ENCODE measurements around the gene HGFAC.
"Not testable (repeated sequence)": the region's sequence is repeated elsewhere in the genome, so short reads cannot be mapped to it uniquely, and the experiment has no call there.

The HGFAC gene

GRCh38 chr4:3449574-3450534, 8.1 kb downstream of the HGFAC start:
- DNase-seq (ENCODE audit: low read depth), result no peak
- no peak overlapping the region for H3K4me3 ChIP-seq (ENCODE audit: low read length)
- no peak for TF ChIP-seq CTCF (conservative IDR thresholded peaks at IDR 0.05; ENCODE audit: low read length)

- no peak for TF ChIP-seq CTCF (conservative IDR thresholded peaks at IDR 0.05; ENCODE audit: low read length)
- H3K4me3 ChIP-seq (ENCODE audit: low read length), result no peak overlapping the region
- DNase-seq (ENCODE audit: low read depth), result no peak
These were observed 8.9 kb downstream of the HGFAC start for GRCh38 chr4:3450643-3451042.

- no peak for TF ChIP-seq CTCF (conservative IDR thresholded peaks at IDR 0.05; ENCODE audit: low read length)
- DNase-seq (ENCODE audit: low read depth), result peak; percentile 59
- no peak overlapping the region for H3K4me3 ChIP-seq (ENCODE audit: low read length)
These were observed 10.2 kb downstream of the HGFAC start for GRCh38 chr4:3451956-3452355.

- no peak for DNase-seq (ENCODE audit: low read depth)
- peak; percentile 18; the same call in 1 of the 2 replicates for TF ChIP-seq CTCF (conservative IDR thresholded peaks at IDR 0.05; ENCODE audit: low read length)
- H3K4me3 ChIP-seq (ENCODE audit: low read length), result no peak overlapping the region
These were observed 10.6 kb downstream of the HGFAC start for GRCh38 chr4:3452376-3452775.

GRCh38 chr4:3455596-3455995, 13.8 kb downstream of the HGFAC start:
- DNase-seq (ENCODE audit: low read depth); H3K4me3 ChIP-seq (ENCODE audit: low read length): not testable (repeated sequence)

- no peak overlapping the region for H3K4me3 ChIP-seq (ENCODE audit: low read length)
- TF ChIP-seq CTCF (conservative IDR thresholded peaks at IDR 0.05; ENCODE audit: low read length), result no peak
- DNase-seq (ENCODE audit: low read depth), result peak; percentile 10
These were observed 16.6 kb downstream of the HGFAC start for GRCh38 chr4:3458371-3458770.

- H3K4me3 ChIP-seq (ENCODE audit: low read length); DNase-seq (ENCODE audit: low read depth): not testable (repeated sequence)
These were observed 17.4 kb downstream of the HGFAC start for GRCh38 chr4:3459156-3459555.

GRCh38 chr4:3460926-3461325, 19.2 kb downstream of the HGFAC start:
- DNase-seq (ENCODE audit: low read depth), result no peak
- H3K4me3 ChIP-seq (ENCODE audit: low read length), result no peak overlapping the region
- no peak for TF ChIP-seq CTCF (conservative IDR thresholded peaks at IDR 0.05; ENCODE audit: low read length)
